Measurements from ENCODE around the gene CEP85. TPM values are rescaled to one million over a fixed set of nuclear protein-coding genes. Genes with fewer than 3 reads are reported as not detected.

CEP85 gene
- total and polyA plus RNA-seq, 9 of the 15 experiments (the other 6 are each of a cell fraction or from before 2014, with no cell fraction given) = 42.1 to 140 (median 92.6) TPM

DNA sequence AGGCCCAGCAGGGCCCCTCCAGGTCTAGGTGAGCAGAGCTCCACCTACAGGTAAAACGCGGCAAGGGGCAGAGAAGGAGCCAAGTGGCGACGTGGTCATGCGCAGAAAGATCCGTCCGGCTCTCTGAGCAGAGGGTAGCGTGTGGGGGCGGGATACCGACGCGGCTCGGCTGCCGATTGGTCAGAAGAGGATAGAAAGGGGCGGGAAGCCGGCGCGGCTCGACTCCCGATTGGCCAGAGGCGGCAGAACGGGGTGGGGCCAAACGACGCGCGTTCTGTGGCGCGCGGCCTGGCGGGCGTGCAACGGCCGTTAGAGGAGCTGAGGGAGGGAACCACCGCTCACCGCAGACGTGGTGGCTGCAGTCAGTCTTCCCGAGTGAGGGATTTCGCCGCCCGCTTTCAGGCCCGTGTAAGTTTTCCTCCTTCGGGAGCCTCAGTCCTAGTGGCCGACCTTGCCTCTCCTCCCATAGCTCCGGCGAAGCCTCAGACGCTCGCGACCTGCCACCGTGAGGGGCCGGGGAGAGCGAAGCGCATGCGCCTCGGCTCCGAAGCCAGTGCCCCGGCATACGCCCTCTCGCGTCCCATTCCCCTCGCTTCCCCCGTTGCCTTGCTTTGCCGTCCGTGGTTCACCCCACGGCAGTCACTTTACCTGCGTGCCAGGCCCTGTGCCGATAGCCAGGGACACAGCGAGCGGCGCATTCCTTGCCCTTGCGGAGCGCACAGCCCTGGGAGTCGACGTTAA lies at the start of gene CEP85 (continued):
- TF ChIP-seq, protein P1, sequence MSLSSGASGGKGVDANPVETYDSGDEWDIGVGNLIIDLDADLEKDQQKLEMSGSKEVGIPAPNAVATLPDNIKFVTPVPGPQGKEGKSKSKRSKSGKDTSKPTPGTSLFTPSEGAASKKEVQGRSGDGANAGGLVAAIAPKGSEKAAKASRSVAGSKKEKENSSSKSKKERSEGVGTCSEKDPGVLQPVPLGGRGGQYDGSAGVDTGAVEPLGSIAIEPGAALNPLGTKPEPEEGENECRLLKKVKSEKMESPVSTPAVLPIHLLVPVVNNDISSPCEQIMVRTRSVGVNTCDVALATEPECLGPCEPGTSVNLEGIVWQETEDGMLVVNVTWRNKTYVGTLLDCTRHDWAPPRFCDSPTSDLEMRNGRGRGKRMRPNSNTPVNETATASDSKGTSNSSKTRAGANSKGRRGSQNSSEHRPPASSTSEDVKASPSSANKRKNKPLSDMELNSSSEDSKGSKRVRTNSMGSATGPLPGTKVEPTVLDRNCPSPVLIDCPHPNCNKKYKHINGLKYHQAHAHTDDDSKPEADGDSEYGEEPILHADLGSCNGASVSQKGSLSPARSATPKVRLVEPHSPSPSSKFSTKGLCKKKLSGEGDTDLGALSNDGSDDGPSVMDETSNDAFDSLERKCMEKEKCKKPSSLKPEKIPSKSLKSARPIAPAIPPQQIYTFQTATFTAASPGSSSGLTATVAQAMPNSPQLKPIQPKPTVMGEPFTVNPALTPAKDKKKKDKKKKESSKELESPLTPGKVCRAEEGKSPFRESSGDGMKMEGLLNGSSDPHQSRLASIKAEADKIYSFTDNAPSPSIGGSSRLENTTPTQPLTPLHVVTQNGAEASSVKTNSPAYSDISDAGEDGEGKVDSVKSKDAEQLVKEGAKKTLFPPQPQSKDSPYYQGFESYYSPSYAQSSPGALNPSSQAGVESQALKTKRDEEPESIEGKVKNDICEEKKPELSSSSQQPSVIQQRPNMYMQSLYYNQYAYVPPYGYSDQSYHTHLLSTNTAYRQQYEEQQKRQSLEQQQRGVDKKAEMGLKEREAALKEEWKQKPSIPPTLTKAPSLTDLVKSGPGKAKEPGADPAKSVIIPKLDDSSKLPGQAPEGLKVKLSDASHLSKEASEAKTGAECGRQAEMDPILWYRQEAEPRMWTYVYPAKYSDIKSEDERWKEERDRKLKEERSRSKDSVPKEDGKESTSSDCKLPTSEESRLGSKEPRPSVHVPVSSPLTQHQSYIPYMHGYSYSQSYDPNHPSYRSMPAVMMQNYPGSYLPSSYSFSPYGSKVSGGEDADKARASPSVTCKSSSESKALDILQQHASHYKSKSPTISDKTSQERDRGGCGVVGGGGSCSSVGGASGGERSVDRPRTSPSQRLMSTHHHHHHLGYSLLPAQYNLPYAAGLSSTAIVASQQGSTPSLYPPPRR (CRISPR knock-in tag; IDR thresholded peaks at IDR 0.05; ENCODE audit: borderline replicate concordance) = no peak; the same call in 1 of the 2 replicates
- TF ChIP-seq SPI1 (IDR thresholded peaks at IDR 0.05; ENCODE audit: borderline replicate concordance, low read depth, low read length) (no peak), GTF2E2 (tag; IDR thresholded peaks at IDR 0.05) (no peak), ZNF253 (CRISPR knock-in tag; conservative IDR thresholded peaks at IDR 0.05) (no peak), ZNF785 (CRISPR knock-in tag; IDR thresholded peaks at IDR 0.05) (no peak), ZNF830 (CRISPR knock-in tag; IDR thresholded peaks at IDR 0.05) (peak; percentile 58; the same call in 1 of the 2 replicates), CAMTA2 (CRISPR knock-in tag; conservative IDR thresholded peaks at IDR 0.05) (no peak), SRF (CRISPR knock-in tag; IDR thresholded peaks at IDR 0.05) (peak in 1 of 2 experiments; percentile 78; a peak in 3 of 4 replicates), GTF2F1 (IDR thresholded peaks at IDR 0.05; ENCODE audit: low read depth, low read length) (no peak; the same call in 1 of the 2 replicates), POLR2G (IDR thresholded peaks at IDR 0.05; ENCODE audit: low read depth, low read length) (peak; percentile 99), NUFIP1 (IDR thresholded peaks at IDR 0.05; ENCODE audit: partially characterized antibody) (peak; percentile 27), NFRKB (IDR thresholded peaks at IDR 0.05; ENCODE audit: low read depth) (0 out of 2 replicates have a peak, but pooled peaks have one; percentile 42), SAFB2 (IDR thresholded peaks at IDR 0.05; ENCODE audit: borderline replicate concordance, low read depth, low read length, severe bottlenecking) (no peak), DIDO1 (tag; IDR thresholded peaks at IDR 0.05; ENCODE audit: low read depth) (0 out of 2 replicates have a peak, but pooled peaks have one; percentile 37), ZNF143 (CRISPR knock-in tag; IDR thresholded peaks at IDR 0.05) (no peak), MECOM (CRISPR knock-in tag; IDR thresholded peaks at IDR 0.05) (no peak), NFATC3 (IDR thresholded peaks at IDR 0.05) (no peak)
- TF ChIP-seq, protein P2, sequence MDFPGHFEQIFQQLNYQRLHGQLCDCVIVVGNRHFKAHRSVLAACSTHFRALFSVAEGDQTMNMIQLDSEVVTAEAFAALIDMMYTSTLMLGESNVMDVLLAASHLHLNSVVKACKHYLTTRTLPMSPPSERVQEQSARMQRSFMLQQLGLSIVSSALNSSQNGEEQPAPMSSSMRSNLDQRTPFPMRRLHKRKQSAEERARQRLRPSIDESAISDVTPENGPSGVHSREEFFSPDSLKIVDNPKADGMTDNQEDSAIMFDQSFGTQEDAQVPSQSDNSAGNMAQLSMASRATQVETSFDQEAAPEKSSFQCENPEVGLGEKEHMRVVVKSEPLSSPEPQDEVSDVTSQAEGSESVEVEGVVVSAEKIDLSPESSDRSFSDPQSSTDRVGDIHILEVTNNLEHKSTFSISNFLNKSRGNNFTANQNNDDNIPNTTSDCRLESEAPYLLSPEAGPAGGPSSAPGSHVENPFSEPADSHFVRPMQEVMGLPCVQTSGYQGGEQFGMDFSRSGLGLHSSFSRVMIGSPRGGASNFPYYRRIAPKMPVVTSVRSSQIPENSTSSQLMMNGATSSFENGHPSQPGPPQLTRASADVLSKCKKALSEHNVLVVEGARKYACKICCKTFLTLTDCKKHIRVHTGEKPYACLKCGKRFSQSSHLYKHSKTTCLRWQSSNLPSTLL (IDR thresholded peaks at IDR 0.05) = no peak
- TF ChIP-seq, protein P3, sequence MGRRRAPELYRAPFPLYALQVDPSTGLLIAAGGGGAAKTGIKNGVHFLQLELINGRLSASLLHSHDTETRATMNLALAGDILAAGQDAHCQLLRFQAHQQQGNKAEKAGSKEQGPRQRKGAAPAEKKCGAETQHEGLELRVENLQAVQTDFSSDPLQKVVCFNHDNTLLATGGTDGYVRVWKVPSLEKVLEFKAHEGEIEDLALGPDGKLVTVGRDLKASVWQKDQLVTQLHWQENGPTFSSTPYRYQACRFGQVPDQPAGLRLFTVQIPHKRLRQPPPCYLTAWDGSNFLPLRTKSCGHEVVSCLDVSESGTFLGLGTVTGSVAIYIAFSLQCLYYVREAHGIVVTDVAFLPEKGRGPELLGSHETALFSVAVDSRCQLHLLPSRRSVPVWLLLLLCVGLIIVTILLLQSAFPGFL (CRISPR knock-in tag; IDR thresholded peaks at IDR 0.05) = peak; percentile 8; the same call in 1 of the 2 replicates

Measured in K562 (cell line).